Measurements from ENCODE around the gene LMNTD2.

Gene LMNTD2

DNA sequence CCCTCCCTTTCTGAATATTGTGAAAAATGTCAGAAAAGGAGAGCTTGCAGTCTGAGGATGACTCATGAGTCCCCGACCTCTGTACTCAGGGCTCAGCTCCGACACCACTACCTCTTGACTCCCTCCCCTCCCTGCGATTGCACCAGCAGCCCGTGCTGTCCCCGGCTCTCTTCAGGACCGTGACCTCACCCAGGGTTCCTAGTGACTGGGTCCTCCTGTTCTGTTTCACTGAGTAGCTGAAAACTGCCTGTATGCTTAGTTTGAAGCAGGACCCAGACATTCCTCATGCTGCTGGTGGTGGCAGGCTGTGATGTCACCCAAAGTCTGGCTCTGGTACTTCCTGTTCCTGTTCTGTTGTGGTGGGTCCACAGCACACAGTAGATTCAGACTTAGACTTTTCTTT, 27.4 kb upstream of the LMNTD2 start:
- DNase-seq (ENCODE audit: low spot score) = no peak

GRCh38 chr11:587546-587945, 27.0 kb upstream of the LMNTD2 start:
- no peak for DNase-seq (ENCODE audit: low spot score)

DNA sequence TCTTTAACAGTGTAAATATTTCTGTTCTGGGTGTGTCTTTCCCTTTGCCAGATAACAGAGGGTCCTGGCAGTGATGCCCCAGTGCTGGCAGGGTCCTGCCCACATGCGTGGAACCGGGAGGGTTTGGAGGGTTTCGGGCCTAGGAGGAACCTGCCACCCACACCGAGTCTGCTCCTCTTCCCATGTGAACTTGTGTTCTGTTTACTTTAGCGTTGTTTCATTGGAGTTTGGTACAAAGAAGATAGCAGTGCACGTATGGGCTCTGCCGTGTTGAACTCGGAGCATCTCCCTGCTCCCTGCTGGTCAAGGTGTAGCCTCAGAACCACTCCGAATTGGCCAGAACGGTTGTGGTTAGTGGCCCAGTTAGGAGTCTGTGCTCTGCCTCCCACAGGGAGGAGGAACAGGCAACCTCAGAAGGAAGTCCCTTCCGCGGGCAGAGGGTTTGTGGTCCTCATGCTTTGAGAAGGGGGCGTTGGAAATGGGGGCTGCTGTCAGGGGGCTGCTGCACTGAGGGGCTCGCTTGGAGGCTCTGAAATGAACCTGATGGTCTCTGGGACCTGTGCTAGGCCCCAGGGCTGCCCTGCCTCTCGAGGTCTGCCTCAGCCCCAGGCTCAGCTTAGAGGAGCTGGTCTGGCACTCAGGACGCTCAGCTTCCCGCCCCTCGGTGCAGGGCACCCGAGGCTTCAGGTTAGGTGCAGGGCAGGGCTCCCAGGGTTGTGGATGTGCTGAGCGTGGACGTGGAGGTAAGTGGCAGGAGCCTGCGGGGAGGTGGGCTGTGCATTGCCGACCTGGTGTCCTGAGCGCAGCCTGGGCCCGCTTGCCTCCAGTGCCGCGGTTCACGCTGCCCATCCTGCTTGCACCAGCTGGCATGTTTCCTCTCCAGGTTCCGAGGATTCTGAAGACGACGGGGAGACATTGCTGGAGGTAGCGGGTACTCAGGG, 26.1 kb upstream of the LMNTD2 start:
- no peak for DNase-seq (ENCODE audit: low spot score)

DNA sequence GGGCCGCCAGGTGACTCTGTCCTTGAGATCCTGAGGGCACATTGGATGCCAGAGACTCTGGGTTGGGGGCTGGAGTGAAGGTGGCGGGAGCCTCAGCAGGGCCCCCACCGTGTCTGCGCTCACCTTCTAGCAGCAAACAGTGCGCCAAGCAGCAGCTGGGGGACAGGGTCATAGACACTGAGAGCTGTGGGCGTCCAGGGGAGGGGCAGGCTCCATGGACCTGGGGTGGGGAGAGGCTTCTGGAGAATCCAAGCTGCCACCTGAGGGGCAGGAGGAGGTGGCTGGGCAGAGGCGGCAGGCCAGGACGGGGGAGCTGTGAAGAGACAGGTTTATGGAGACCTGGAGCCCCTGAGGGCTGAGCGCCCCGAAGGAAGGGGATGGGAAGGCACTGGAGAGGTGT, 23.7 kb upstream of the LMNTD2 start:
- no peak for DNase-seq (ENCODE audit: low spot score)

DNA sequence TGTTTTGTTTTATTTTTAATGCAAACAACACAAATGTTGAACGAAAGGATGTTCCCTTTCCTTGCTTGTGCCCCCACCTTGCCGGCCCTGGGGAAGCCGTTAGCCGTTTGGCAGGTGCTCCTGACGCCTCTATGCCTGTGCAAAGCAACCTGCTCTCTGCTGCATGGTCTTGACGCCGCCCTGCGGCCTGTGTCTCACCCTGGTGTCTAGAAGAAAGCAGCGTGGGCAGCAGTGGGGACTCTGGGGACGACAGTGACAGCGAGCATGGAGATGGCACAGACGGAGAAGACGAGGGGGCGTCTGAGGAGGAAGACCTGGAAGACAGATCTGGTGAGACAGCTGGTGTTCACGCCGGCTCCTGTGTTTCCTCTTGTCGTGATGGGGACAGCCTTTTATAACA, 21.2 kb upstream of the LMNTD2 start:
- no peak for DNase-seq (ENCODE audit: low spot score)

GRCh38 chr11:581342-581741, 20.8 kb upstream of the LMNTD2 start:
- DNase-seq (ENCODE audit: low spot score) = no peak

DNA sequence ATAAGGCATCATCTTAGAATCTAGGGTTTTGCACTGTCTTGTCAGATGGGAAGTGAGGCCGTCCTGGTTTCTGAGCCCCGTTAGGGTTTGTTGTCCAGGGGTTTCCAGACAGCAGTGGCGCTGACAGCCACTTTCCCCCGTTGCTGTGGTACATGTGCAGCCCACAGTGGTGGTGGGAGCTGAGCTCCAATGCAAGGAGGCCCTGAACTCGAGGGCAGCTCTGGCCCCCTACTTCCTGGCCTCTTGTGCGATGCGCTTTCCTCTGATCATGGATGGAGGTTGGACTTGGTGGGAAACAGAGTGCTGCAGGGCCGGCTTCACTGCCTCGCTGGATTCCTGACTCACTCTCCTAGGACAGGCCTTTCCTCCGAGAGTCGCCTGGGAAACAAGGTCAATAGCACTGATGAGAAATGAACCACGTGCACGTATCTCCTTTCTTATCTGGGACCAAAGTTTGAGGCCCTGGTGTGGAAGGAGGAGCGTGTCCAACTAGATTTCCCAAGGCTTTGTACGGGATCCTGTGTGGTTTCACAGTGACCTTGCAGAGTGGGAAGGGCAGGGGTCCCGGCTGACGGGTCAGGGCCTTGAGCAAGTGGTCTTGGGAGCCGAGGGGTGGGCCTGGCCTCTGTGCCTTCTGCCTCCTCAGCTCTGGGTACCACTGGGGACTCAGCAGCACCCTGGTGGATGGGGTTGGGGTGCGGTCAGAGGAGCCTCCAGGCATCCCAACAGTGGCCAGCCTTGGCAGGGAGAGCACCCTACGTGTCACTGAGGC, 19.5 kb upstream of the LMNTD2 start:
- no peak for DNase-seq (ENCODE audit: low spot score)

DNA sequence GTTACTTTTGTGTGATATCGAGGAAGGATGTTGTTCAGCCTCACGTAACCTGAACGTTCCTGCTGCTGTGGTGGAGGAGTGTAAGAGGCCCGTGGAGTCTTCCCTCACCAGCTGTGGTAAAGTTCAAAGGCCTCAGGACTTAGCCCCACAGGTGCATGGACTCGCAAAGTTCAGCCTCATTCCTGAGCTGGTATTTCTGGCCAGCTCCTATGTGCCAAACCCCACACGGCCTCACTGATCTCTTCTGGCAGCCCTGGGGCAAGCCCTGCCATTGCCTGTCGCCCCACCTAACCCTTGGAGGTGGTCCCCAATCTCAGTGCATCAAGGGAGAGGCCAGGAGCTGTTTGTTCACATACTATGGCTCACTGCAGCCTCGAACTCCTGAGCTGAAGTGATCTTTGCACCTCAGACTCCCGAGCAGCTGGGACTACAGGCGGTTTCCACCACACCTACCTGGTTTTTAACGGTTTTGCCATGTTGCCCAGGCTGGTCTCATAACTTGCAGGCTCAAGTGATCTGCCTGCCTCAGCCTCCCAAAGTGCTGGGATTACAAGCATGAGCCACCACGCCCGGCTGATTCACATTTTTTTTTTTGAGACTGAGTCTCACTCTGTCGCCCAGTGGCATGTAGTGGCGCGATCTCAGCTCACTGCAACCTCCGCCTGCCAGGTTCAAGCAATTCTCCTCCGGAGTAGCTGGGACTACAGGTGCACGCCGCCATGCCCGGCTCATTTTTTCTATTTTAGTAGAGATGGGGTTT, 17.9 kb upstream of the LMNTD2 start:
- no peak for DNase-seq (ENCODE audit: low spot score)

- DNase-seq (ENCODE audit: low spot score) = no peak
Observed at GRCh38 chr11:577611-577894, 17.0 kb upstream of the LMNTD2 start.

GRCh38 chr11:576811-577610, 16.5 kb upstream of the LMNTD2 start:
- DNase-seq (ENCODE audit: low spot score) = no peak

DNA sequence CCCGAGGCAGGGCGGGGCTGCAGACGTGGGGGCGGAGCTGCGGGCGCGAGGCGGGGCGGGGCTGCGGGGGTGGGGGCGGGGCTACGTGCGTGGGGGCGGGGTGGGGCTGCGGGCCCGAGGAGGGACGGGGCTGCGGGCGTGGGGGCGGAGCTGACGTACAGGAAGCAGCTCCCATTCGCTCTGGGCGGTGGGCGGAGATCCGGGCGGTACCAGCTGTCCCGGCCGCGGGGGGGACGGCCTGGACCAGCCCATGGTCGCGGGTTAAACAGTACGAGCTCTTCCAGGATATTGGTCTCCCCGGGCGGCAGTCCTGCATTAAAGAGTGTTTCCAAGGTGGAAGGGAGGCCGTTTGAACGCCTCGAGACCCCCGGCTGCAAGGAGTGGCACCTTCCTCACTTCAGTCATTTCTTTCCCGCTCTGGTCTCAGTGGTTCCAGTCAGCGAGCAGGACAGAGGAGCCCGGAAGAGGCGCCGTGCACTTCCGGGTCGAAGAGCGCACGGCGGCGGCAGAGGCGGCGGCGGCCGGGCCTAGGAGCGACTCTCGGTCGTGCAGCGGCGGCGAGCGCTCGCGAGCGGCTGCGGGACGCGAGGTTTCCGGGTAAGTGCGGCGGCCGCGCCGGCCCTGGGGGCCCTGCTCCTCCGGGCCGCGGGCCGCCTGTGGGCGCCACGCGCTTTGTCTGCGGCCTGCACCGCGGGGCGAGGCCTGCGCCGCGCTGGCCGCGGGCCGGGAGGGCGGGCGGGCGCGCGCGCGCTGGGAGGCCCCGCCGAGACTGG, 15.6 kb upstream of the LMNTD2 start, which contains the start of gene PHRF1:
Gene PHRF1 (plus strand): TSS at position 475 of the 773 bp plus-strand sequence. CDS start 5,043 bp downstream, outside the sequence.
- peak; percentile 95 for DNase-seq (ENCODE audit: low spot score)

DNA sequence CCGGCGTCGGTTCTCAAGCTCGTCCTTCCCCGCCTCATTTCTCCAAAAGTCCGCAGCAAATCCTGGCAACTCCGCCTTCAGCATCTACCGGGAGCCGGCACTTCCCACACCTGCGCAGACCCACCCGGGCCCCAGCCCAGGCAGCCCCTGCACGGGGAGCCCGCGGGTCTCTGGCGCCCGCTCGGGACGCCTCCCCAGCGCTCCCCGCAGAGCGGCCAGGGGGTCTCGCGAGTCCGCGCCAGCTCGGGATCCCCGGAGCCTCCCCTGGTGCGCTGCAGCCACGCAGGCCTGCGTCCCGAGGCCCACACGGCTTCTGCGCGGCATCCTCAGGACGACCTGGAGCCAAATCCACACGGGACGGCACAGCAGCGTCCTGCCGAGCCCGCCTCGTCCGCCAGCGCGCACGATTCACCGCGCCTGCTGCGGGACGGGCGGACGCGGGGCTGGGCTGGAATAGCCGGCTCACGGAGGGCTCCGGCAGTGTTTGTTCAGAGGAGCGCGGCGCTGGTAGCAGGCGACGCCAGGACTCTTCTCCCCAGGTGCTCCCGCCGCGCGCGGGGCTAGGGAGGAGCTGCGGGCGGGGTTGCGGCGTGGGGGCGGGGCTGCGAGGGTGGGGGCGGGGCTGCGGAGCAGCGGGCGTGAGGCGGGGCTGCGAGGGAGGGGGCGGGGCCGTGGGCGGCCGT, 14.9 kb upstream of the LMNTD2 start:
- DNase-seq (ENCODE audit: low spot score) = no peak

GRCh38 chr11:574632-575312, 14.2 kb upstream of the LMNTD2 start:
- peak; percentile 27 for DNase-seq (ENCODE audit: low spot score)

DNA sequence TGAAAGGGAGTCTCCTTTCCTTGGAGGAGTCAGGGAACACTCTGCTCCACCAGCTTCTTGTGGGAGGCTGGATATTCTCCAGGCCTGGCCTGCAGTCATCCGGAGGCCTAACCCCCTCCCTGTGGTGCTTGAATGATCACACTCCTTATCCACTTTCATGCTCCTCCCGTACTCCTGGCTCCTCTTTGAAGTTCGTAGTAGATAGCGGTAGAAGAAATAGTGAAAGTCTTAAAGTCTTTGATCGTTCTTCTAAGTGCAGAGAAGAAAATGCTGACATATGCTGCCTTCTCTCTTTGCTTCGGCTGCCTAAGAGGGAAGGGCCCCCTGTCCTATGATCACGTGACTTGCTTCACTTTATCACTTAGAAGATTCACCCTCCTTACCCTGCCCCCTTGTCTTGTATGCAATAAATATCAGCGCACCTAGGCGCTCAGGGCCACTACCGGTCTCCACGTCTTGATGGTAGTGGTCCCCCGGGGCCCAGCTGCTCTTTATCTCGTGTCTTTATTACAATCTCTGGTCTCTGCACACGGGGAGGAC, 13.6 kb upstream of the LMNTD2 start:
- peak; percentile 32 for DNase-seq (ENCODE audit: low spot score)

DNA sequence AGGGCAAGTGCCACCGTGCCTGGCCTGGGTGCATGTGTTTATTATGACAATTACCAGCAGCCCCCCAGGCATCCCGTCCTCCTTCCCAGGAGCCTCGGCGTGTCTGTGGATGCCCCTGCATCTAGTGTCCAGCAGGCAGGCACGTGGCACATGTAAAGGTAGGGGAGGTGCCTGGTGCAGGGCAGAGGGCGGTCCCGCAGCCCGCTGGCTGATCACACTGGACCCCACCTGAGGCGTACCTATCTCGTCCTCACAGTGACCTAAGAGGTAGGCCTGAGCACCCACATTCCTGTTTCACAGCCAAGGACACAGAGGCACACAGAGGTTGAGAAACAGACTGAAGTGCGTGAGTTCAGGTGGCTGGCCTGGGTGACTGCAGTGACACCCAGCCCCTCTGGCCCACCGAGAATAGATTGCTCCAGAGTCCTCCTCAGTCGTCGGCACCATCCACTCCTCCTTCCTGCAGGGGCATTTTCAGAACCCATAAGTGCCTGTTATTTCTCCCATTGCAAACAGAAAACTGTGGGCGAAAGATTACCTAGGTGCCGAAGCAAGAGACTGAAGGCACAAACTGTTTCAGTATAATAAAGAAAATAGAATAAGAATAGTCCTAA, 12.7 kb upstream of the LMNTD2 start:
- no peak for DNase-seq (ENCODE audit: low spot score)

DNA sequence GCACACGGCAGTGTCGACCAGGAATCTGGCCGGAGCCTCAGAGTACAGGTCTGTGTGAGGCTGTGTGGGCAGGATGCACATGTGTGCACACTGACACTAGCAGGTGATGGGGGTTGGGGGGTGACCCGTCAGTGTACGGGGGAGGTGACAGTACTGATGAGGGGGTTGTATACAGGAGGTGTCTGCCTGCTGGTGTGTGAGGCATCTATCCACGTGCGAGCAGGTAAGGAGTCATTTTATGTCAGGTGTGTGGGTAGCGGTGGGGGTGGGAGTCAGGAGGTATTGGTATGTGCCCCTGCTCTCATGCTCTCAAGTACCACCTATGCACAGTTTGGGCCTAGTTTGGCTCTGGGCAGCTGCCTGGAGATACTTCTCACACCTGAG, 11.3 kb upstream of the LMNTD2 start:
- no peak for DNase-seq (ENCODE audit: low spot score)

DNA sequence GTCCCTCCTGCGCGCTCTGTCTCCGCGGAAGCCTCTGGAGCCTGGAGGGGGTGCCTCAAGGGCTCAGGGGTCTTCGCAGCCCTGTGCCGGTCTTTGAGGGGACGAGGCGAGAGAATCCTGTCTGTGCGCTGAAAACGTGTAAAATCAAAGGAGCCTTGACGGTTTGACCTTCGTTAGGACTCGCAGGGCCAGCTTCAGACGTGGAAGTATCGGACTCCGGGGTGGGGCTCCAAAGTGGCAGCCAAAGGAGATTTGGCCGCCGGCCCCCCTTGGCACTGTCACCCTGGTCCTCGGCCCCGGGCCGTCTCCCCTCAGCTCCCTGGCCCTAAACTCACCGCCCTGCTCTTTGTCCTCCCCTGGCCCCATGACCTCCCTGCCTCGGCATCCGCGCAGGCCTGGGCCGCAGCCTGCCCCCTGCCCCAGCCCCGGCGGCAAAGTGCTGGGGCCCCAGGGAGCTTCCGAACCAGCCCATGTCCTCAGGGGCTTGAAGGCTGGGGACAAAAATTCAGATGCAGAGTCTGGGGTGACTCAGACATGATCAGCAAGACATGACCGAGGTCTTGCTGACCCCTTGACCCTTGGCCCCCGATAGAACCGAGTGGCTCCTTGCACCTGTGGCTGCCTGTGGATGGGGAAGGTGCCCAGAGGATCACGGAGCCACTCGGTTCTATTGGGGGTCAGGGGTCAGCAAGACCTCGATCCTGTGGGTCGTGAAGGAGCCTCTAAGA, 8.8 kb upstream of the LMNTD2 start:
- DNase-seq (ENCODE audit: low spot score) = no peak

Data from hematopoietic multipotent progenitor cell treated with erythropoietin and hydrocortisone succinate and interleukin-3 and kit ligand, for 15 days (in vitro differentiated cells).